ENCODE results near the gene LNX2. TPM values are rescaled to one million over a fixed set of nuclear protein-coding genes. Genes with fewer than 3 reads are reported as not detected.

Gene LNX2
- total RNA-seq, 1 donor from 2014 or later, result 15.1 TPM

GRCh38 chr13:27621116-27621365 is 712 bp upstream of the LNX2 start:
- no peak for TF ChIP-seq EZH2 (IDR thresholded peaks at IDR 0.05)
- TF ChIP-seq CTCF (IDR thresholded peaks at IDR 0.05), result no peak
- TF ChIP-seq EZH2phosphoT487 (IDR thresholded peaks at IDR 0.05), result no peak
- no peak overlapping the region for H3K27ac Mint-ChIP-seq

GRCh38 chr13:27619728-27620376 is 477 bp downstream of the LNX2 start:
- H2AFZ ChIP-seq (replicated peaks), result peak overlapping the region; percentile 74
- Mint-ChIP-seq H3K4me3 (peak overlapping the region; percentile 99), H3K27me3 (ENCODE audit: insufficient read depth, low read depth) (peaks cover 10% of the 10 kb centered on the region), H3K9me3 (no peaks in the 10 kb centered on the region), H3K4me1 (peaks cover 26% of the 10 kb centered on the region), H3K27ac (no peak overlapping the region), H3K36me3 (peaks cover 16% of the 10 kb centered on the region)
- TF ChIP-seq CTCF (IDR thresholded peaks at IDR 0.05) (no peak), EZH2phosphoT487 (IDR thresholded peaks at IDR 0.05) (no peak), EZH2 (IDR thresholded peaks at IDR 0.05) (peak; percentile 60)
- H3K79me2 ChIP-seq (ENCODE audit: low read depth), result peaks cover 82% of the 10 kb centered on the region
- H3K27me3 ChIP-seq, result no peaks in the 10 kb centered on the region
- H3K36me3 ChIP-seq, result peaks cover 4% of the 10 kb centered on the region
- no peak for DNase-seq (ENCODE audit: low spot score)
- H3K27ac ChIP-seq, result peak overlapping the region; percentile 39
- no peaks in the 10 kb centered on the region for H3K9me3 ChIP-seq (ENCODE audit: low read depth)
- peak overlapping the region; percentile 41 for H3K9ac ChIP-seq
- H3F3A ChIP-seq (ENCODE audit: low read depth), result peaks cover 20% of the 10 kb centered on the region
- H3K4me1 ChIP-seq, result peaks cover 22% of the 10 kb centered on the region
- H4K20me1 ChIP-seq (ENCODE audit: low read depth), result peaks cover 41% of the 10 kb centered on the region
- peak overlapping the region; percentile 80 for H3K4me2 ChIP-seq
- H3K4me3 ChIP-seq, result peak overlapping the region; percentile 91

More at GRCh38 chr13:27621116-27621365, 712 bp upstream of the LNX2 start:
- Histone ChIP-seq H3K4me3 (peak overlapping the region; percentile 91), H3K79me2 (ENCODE audit: low read depth) (peaks cover 82% of the 10 kb centered on the region), H3F3A (ENCODE audit: low read depth) (peaks cover 20% of the 10 kb centered on the region), H3K4me2 (peak overlapping the region; percentile 96), H3K9me3 (ENCODE audit: low read depth) (no peaks in the 10 kb centered on the region), H3K27ac (no peak overlapping the region), H3K27me3 (no peaks in the 10 kb centered on the region), H4K20me1 (ENCODE audit: low read depth) (peaks cover 46% of the 10 kb centered on the region), H3K4me1 (peaks cover 22% of the 10 kb centered on the region), H3K9ac (no peak overlapping the region), H2AFZ (replicated peaks) (peak overlapping the region; percentile 94), H3K36me3 (peaks cover 4% of the 10 kb centered on the region)
- no peaks in the 10 kb centered on the region for H3K9me3 Mint-ChIP-seq
- peaks cover 12% of the 10 kb centered on the region for H3K27me3 Mint-ChIP-seq (ENCODE audit: insufficient read depth, low read depth)
- peak overlapping the region; percentile 97 for H3K4me3 Mint-ChIP-seq
- H3K4me1 Mint-ChIP-seq, result peaks cover 26% of the 10 kb centered on the region
- DNase-seq (ENCODE audit: low spot score), result no peak
- H3K36me3 Mint-ChIP-seq, result peaks cover 19% of the 10 kb centered on the region

- Histone ChIP-seq H3K27me3 (no peaks in the 10 kb centered on the region), H4K20me1 (ENCODE audit: low read depth) (peaks cover 41% of the 10 kb centered on the region), H3K4me2 (peak overlapping the region; percentile 80), H2AFZ (replicated peaks) (peak overlapping the region; percentile 74), H3K79me2 (ENCODE audit: low read depth) (peaks cover 82% of the 10 kb centered on the region), H3K27ac (no peak overlapping the region), H3K9ac (peak overlapping the region; percentile 3), H3K4me3 (peak overlapping the region; percentile 91), H3K36me3 (peaks cover 4% of the 10 kb centered on the region), H3F3A (ENCODE audit: low read depth) (peaks cover 20% of the 10 kb centered on the region), H3K4me1 (peaks cover 22% of the 10 kb centered on the region), H3K9me3 (ENCODE audit: low read depth) (no peaks in the 10 kb centered on the region)
- Mint-ChIP-seq H3K4me3 (peak overlapping the region; percentile 99), H3K36me3 (peaks cover 14% of the 10 kb centered on the region), H3K9me3 (no peaks in the 10 kb centered on the region), H3K27ac (no peak overlapping the region), H3K4me1 (peaks cover 26% of the 10 kb centered on the region), H3K27me3 (ENCODE audit: insufficient read depth, low read depth) (peaks cover 10% of the 10 kb centered on the region)
- no peak for DNase-seq (ENCODE audit: low spot score)
- TF ChIP-seq EZH2phosphoT487 (IDR thresholded peaks at IDR 0.05) (no peak), EZH2 (IDR thresholded peaks at IDR 0.05) (no peak), CTCF (IDR thresholded peaks at IDR 0.05) (no peak)
These were observed 1.1 kb downstream of the LNX2 start for GRCh38 chr13:27619093-27619727.

All from neural progenitor cell (in vitro differentiated cells).